HCT116 (cell line): ENCODE data around the gene ILDR1. TPM values are rescaled to one million over a fixed set of nuclear protein-coding genes. Genes with fewer than 3 reads are reported as not detected.

ENCODE experiments used
- ATAC-seq: fragments of 200-7000 bp; cut with Tn5 transposase; 2 replicates; pipeline ENCODE4 v1.9.1; 2020; ENCODE audit warnings: mild to moderate bottlenecking, moderate library complexity
- BruUV-seq: library from RNA; stranded (reverse); fragments of 400-500 nt; replicated peaks from 2 replicates; lab custom pipeline; 2021; lab: Mats Ljungman, UMichigan
- CTCF ChIA-PET: fragments of 300-600 bp; sonication (Branson Sonifier 250); formaldehyde crosslinking; loops from one replicate; lab custom pipeline; 2021; ENCODE audit warnings: antibody characterized with exemption; lab: Charles Lee
- POLR2A ChIA-PET: fragments of 300-600, 350-600 bp; sonication (Branson Sonifier 250); formaldehyde crosslinking; loops from one replicate; lab custom pipeline; 2021; ENCODE audit warnings: antibody characterized with exemption; lab: Charles Lee
- RAD21 ChIA-PET, 2 experiments: fragments of 300-600 bp; sonication (Branson Sonifier 250); formaldehyde crosslinking; loops; one replicate each; lab custom pipeline; 2023; ENCODE audit warnings: low total read pairs in 2 of 2; ENCODE audit not compliant: uncharacterized antibody in 2 of 2, unreplicated experiment in 2 of 2, low non-redundant PET in 1 of 2; lab: Charles Lee
- DNase-seq: peaks from one replicate; pipeline ENCODE4 v3.0.0-alpha.2; 2010; ENCODE audit warnings: low read depth, low spot score
- H2AFZ ChIP-seq: fragments of 200-600 bp; shearing (Covaris generic), sonication (generic); 2 replicates; pipeline ENCODE4 v1.6.1; 2017; ENCODE audit warnings: low read depth, mixed run types, mixed read lengths, antibody characterized with exemption, low read length; ENCODE audit not compliant: poor library complexity, severe bottlenecking
- H3K27ac ChIP-seq: 2 replicates; pipeline ENCODE4 v1.5.1; 2012; ENCODE audit warnings: low read depth, low read length
- H3K27me3 ChIP-seq: fragments of 200-600 bp; sonication (generic); 2 replicates; pipeline ENCODE4 v1.6.1; 2016; ENCODE audit warnings: mixed run types, low read length, mixed read lengths; ENCODE audit not compliant: insufficient read depth
- H3K36me3 ChIP-seq, 2 experiments: fragments of 200-500 bp in 1 of 2; fragments of 200-600 bp in 1 of 2; sonication (Bioruptor generic) in 1 of 2; sonication (generic) in 1 of 2; 2 replicates each; pipeline versions ENCODE4 v1.5.1 to v1.6.1; 2014 to 2016; ENCODE audit warnings: low read length in 2 of 2, inconsistent platforms in 1 of 2, mixed read lengths in 1 of 2, mixed run types in 1 of 2; ENCODE audit not compliant: insufficient read depth in 2 of 2, control insufficient read depth in 1 of 2
- H3K4me1 ChIP-seq, 2 experiments: fragments of 200-600 bp in 1 of 2; sonication (generic) in 1 of 2; 2 replicates each; pipeline versions ENCODE4 v1.5.1 to v1.6.1; 2012 to 2017; ENCODE audit warnings: low read length in 2 of 2, inconsistent platforms in 1 of 2, mild to moderate bottlenecking in 1 of 2, mixed read lengths in 1 of 2, mixed run types in 1 of 2, moderate library complexity in 1 of 2; ENCODE audit not compliant: insufficient read depth in 2 of 2, control insufficient read depth in 1 of 2
- H3K4me2 ChIP-seq: fragments of 200-600 bp; sonication (generic); 2 replicates; pipeline ENCODE4 v1.6.1; 2017; ENCODE audit warnings: mixed run types, low read length, mixed read lengths
- H3K4me3 ChIP-seq, 2 experiments: fragments of 200-600 bp in 1 of 2; sonication (generic) in 1 of 2; replicated peaks in 1 of 2; 2 replicates each; pipeline ENCODE4 v1.5.1; 2011 to 2016; ENCODE audit warnings: low read length in 2 of 2, control low read depth in 1 of 2, low read depth in 1 of 2, mild to moderate bottlenecking in 1 of 2, mixed read lengths in 1 of 2, mixed run types in 1 of 2
- H3K79me2 ChIP-seq: fragments of 200-600 bp; sonication (generic); 2 replicates; pipeline ENCODE4 v1.6.1; 2017; ENCODE audit warnings: mild to moderate bottlenecking, mixed run types, low read length, moderate library complexity, mixed read lengths; ENCODE audit not compliant: insufficient read depth
- H3K9ac ChIP-seq: fragments of 200-600 bp; sonication (generic); 2 replicates; pipeline ENCODE4 v1.6.1; 2016; ENCODE audit warnings: low read length, mixed read lengths
- H3K9me2 ChIP-seq: fragments of 200-600 bp; sonication (generic), shearing (Covaris generic); 2 replicates; pipeline ENCODE4 v1.6.1; 2017; ENCODE audit warnings: mixed run types, mild to moderate bottlenecking, moderate library complexity; ENCODE audit not compliant: insufficient read depth
- H3K9me3 ChIP-seq, 2 experiments: fragments of 200-500 bp in 1 of 2; fragments of 200-600 bp in 1 of 2; sonication (Bioruptor generic) in 1 of 2; sonication (generic) in 1 of 2; 2 replicates each; pipeline ENCODE4 v1.6.1; 2014 to 2017; ENCODE audit warnings: low read length in 2 of 2, mixed read lengths in 2 of 2, inconsistent platforms in 1 of 2, low read depth in 1 of 2, mild to moderate bottlenecking in 1 of 2, mixed run types in 1 of 2, moderate library complexity in 1 of 2; ENCODE audit not compliant: control insufficient read depth in 1 of 2, insufficient read depth in 1 of 2
- H4K20me1 ChIP-seq: fragments of 200-600 bp; sonication (generic), shearing (Covaris generic); 2 replicates; pipeline ENCODE4 v1.6.1; 2017; ENCODE audit warnings: mixed run types, mild to moderate bottlenecking, moderate library complexity; ENCODE audit not compliant: insufficient read depth
- CBX3 ChIP-seq: IDR thresholded peaks from 2 replicates; pipeline ENCODE4 v1.6.1; 2012; ENCODE audit warnings: low read depth
- CEBPB ChIP-seq: IDR thresholded peaks from 2 replicates; pipeline ENCODE4 v1.6.1; 2012; ENCODE audit warnings: low read depth
- ELF1 ChIP-seq: IDR thresholded peaks from 2 replicates; pipeline ENCODE4 v1.6.1; 2012; ENCODE audit warnings: low read depth, borderline replicate concordance
- EZH2 ChIP-seq: fragments of 200-600 bp; sonication (generic); IDR thresholded peaks from 2 replicates; pipeline ENCODE4 v1.6.1; 2017; ENCODE audit warnings: antibody characterized with exemption, mixed run types
- EZH2phosphoT487 ChIP-seq: fragments of 200-600 bp; IDR thresholded peaks from 2 replicates; pipeline ENCODE4 v1.6.1; 2018; ENCODE audit warnings: antibody characterized with exemption, borderline replicate concordance
- FOSL1 ChIP-seq: IDR thresholded peaks from 2 replicates; pipeline ENCODE4 v1.6.1; 2012; ENCODE audit warnings: low read depth
- POLR2A ChIP-seq: IDR thresholded peaks from 2 replicates; pipeline ENCODE4 v1.7.0; 2011; ENCODE audit warnings: borderline replicate concordance; ENCODE audit not compliant: insufficient read depth, insufficient read length; ENCODE audit errors: extremely low read depth
- SRF ChIP-seq: IDR thresholded peaks from 2 replicates; pipeline ENCODE4 v1.6.1; 2012; ENCODE audit warnings: low read depth
- YY1 ChIP-seq: IDR thresholded peaks from 2 replicates; pipeline ENCODE4 v1.6.1; 2011; ENCODE audit warnings: low read length, low read depth, moderate library complexity, mild to moderate bottlenecking; ENCODE audit not compliant: insufficient replicate concordance; ENCODE audit errors: extremely low read depth
- ZFX ChIP-seq: fragments of 450-650 bp; IDR thresholded peaks from 2 replicates; pipeline ENCODE4 v1.6.1; 2017
- intact Hi-C: fragments of 100-400 bp; cut with micrococcal nuclease; formaldehyde crosslinking; loops from 2 replicates; pipeline ENCODE4 v1.10.0; 2022
- total RNA-seq: library from RNA; stranded (reverse); gene quantifications from one replicate; pipeline ENCODE4 v1.2.1, GENCODE V29; 2021; ENCODE audit not compliant: unreplicated experiment
- TF ChIP-seq, protein P1 (sequence below): IDR thresholded peaks from 2 replicates; pipeline ENCODE4 v1.6.1; 2012
- TF ChIP-seq, protein P2 (sequence below), 3 experiments: fragments of 200-600 bp in 1 of 3; sonication (generic) in 1 of 3; IDR thresholded peaks in 2 of 3; conservative IDR thresholded peaks in 1 of 3; 2 replicates each; pipeline ENCODE4 v1.5.1; 2012 to 2017; ENCODE audit warnings: low read depth in 2 of 3, low read length in 2 of 3, antibody characterized with exemption in 1 of 3, borderline replicate concordance in 1 of 3, control low read depth in 1 of 3, mild to moderate bottlenecking in 1 of 3, mixed read lengths in 1 of 3, mixed run types in 1 of 3, moderate library complexity in 1 of 3; ENCODE audit not compliant: insufficient read depth in 1 of 3
- TF ChIP-seq, protein P3 (sequence below): IDR thresholded peaks from 2 replicates; pipeline ENCODE4 v1.6.1; 2012
- TF ChIP-seq, protein P4 (sequence below): IDR thresholded peaks from 2 replicates; pipeline ENCODE4 v1.6.1; 2011; ENCODE audit warnings: mild to moderate bottlenecking, low read length, moderate library complexity; ENCODE audit not compliant: insufficient replicate concordance; ENCODE audit errors: extremely low read depth
- TF ChIP-seq, protein P5 (sequence below): IDR thresholded peaks from 2 replicates; pipeline ENCODE4 v1.6.1; 2012; ENCODE audit warnings: low read depth

Gene ILDR1
- total RNA-seq, 1 experiment from 2014 or later: 2.9 TPM

DNA sequence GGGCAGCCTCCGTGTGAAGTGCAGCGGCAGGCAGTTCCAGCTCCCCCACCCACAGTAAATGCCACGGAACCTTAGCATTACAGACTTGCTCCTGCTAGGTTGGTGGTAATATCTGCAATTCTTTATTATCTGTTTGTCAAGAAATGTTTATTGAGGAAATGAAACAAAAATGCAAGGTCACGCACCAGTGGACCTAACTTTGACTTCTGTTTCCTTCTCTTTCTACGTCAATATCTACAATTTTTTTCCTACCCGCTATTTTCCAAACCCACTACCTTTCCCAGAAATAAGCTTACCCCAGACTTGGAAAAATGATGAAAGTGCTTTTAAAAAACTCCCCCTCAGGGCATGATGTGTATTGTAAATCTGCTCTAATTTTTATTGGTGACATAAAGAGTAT, 18.9 kb downstream of the ILDR1 start:
- H2AFZ ChIP-seq: no peak overlapping the region
- ChIA-PET RAD21 (no interaction called here), CTCF (no interaction called here), POLR2A (no interaction called here)
- no peaks in the 10 kb centered on the region for H3K36me3 ChIP-seq
- H3K27me3 ChIP-seq: no peaks in the 10 kb centered on the region
- H3K27ac ChIP-seq: no peak overlapping the region
- H3K4me1 ChIP-seq: 0 out of 4 replicates have a peak, but pooled peaks cover 0 to under 1% of the 10 kb centered on the region in 2 experiments
- DNase-seq: no peak
- TF ChIP-seq YY1 (no peak), EZH2phosphoT487 (no peak), ELF1 (no peak), SRF (no peak), ZFX (no peak), CEBPB (no peak), EZH2 (no peak), FOSL1 (no peak), CBX3 (no peak), POLR2A (no peak)
- TF ChIP-seq, protein P1, sequence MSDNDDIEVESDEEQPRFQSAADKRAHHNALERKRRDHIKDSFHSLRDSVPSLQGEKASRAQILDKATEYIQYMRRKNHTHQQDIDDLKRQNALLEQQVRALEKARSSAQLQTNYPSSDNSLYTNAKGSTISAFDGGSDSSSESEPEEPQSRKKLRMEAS: no peak
- TF ChIP-seq, protein P2, sequence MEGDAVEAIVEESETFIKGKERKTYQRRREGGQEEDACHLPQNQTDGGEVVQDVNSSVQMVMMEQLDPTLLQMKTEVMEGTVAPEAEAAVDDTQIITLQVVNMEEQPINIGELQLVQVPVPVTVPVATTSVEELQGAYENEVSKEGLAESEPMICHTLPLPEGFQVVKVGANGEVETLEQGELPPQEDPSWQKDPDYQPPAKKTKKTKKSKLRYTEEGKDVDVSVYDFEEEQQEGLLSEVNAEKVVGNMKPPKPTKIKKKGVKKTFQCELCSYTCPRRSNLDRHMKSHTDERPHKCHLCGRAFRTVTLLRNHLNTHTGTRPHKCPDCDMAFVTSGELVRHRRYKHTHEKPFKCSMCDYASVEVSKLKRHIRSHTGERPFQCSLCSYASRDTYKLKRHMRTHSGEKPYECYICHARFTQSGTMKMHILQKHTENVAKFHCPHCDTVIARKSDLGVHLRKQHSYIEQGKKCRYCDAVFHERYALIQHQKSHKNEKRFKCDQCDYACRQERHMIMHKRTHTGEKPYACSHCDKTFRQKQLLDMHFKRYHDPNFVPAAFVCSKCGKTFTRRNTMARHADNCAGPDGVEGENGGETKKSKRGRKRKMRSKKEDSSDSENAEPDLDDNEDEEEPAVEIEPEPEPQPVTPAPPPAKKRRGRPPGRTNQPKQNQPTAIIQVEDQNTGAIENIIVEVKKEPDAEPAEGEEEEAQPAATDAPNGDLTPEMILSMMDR (IDR thresholded peaks at IDR 0.05 in 2 of 3, conservative IDR thresholded peaks at IDR 0.05 in 1 of 3; ENCODE audit: borderline replicate concordance in 1 of 3, insufficient read depth in 1 of 3, low read depth in 2 of 3, low read length in 2 of 3): no peak
- TF ChIP-seq, protein P3, sequence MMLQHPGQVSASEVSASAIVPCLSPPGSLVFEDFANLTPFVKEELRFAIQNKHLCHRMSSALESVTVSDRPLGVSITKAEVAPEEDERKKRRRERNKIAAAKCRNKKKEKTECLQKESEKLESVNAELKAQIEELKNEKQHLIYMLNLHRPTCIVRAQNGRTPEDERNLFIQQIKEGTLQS: no peak
- TF ChIP-seq, protein P4, sequence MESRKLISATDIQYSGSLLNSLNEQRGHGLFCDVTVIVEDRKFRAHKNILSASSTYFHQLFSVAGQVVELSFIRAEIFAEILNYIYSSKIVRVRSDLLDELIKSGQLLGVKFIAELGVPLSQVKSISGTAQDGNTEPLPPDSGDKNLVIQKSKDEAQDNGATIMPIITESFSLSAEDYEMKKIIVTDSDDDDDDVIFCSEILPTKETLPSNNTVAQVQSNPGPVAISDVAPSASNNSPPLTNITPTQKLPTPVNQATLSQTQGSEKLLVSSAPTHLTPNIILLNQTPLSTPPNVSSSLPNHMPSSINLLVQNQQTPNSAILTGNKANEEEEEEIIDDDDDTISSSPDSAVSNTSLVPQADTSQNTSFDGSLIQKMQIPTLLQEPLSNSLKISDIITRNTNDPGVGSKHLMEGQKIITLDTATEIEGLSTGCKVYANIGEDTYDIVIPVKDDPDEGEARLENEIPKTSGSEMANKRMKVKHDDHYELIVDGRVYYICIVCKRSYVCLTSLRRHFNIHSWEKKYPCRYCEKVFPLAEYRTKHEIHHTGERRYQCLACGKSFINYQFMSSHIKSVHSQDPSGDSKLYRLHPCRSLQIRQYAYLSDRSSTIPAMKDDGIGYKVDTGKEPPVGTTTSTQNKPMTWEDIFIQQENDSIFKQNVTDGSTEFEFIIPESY: no peak
- TF ChIP-seq, protein P5, sequence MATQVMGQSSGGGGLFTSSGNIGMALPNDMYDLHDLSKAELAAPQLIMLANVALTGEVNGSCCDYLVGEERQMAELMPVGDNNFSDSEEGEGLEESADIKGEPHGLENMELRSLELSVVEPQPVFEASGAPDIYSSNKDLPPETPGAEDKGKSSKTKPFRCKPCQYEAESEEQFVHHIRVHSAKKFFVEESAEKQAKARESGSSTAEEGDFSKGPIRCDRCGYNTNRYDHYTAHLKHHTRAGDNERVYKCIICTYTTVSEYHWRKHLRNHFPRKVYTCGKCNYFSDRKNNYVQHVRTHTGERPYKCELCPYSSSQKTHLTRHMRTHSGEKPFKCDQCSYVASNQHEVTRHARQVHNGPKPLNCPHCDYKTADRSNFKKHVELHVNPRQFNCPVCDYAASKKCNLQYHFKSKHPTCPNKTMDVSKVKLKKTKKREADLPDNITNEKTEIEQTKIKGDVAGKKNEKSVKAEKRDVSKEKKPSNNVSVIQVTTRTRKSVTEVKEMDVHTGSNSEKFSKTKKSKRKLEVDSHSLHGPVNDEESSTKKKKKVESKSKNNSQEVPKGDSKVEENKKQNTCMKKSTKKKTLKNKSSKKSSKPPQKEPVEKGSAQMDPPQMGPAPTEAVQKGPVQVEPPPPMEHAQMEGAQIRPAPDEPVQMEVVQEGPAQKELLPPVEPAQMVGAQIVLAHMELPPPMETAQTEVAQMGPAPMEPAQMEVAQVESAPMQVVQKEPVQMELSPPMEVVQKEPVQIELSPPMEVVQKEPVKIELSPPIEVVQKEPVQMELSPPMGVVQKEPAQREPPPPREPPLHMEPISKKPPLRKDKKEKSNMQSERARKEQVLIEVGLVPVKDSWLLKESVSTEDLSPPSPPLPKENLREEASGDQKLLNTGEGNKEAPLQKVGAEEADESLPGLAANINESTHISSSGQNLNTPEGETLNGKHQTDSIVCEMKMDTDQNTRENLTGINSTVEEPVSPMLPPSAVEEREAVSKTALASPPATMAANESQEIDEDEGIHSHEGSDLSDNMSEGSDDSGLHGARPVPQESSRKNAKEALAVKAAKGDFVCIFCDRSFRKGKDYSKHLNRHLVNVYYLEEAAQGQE: no peak
- H3K79me2 ChIP-seq: no peaks in the 10 kb centered on the region
- no peaks in the 10 kb centered on the region for H3K9me2 ChIP-seq
- BruUV-seq: no TSS peak
- no peak overlapping the region for H3K4me3 ChIP-seq
- no peak overlapping the region for H3K9ac ChIP-seq
- no peak overlapping the region for H3K4me2 ChIP-seq
- no peak for ATAC-seq
- no peaks in the 10 kb centered on the region for H3K9me3 ChIP-seq
- intact Hi-C loops: no loop called here
- H4K20me1 ChIP-seq: no peaks in the 10 kb centered on the region
